HG03520 (cell line): ENCODE measurements around the gene MLNR.

Experiments used
- ATAC-seq: cut with Tn5 transposase; IDR thresholded peaks from one replicate; pipeline ENCODE4 v1.9.1; 2021; ENCODE audit warnings: mild to moderate bottlenecking, moderate library complexity; ENCODE audit not compliant: unreplicated experiment

Gene MLNR, protein sequence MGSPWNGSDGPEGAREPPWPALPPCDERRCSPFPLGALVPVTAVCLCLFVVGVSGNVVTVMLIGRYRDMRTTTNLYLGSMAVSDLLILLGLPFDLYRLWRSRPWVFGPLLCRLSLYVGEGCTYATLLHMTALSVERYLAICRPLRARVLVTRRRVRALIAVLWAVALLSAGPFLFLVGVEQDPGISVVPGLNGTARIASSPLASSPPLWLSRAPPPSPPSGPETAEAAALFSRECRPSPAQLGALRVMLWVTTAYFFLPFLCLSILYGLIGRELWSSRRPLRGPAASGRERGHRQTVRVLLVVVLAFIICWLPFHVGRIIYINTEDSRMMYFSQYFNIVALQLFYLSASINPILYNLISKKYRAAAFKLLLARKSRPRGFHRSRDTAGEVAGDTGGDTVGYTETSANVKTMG

GRCh38 chr13:49220036-49220855 is at the start of gene MLNR:
Gene MLNR, plus strand, starts transcription at chr13:49220338. Its CDS starts 0 bp downstream, at chr13:49220338.
- no peak for ATAC-seq

- ATAC-seq = no peak
Observed at GRCh38 chr13:49171359-49171758, 48.8 kb upstream of the MLNR start.

- ATAC-seq = no peak
Observed at GRCh38 chr13:49183672-49184325, 36.3 kb upstream of the MLNR start.

DNA sequence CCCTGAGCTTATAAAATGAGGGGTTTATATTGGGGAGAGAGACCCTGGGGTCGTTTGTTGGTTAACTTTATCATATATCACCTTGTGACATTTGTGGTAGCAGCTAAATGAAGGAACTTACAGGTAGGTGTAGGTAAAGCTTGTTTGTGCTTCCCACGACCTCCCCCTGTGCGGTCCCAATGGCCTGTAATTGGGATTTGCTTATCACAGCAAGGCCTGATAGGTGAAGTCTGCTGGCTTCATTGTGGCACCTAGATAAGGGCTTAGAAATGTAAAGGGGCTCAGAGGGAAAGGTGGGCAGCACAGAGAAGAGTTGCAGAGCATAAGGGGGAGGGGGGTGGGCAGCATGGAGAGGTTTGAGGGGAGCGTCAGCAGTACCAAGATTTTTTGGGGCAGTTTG is 35.5 kb upstream of the MLNR start:
- ATAC-seq = no peak

- no peak for ATAC-seq
Observed at GRCh38 chr13:49185264-49185663, 34.9 kb upstream of the MLNR start.

- no peak for ATAC-seq
Observed at GRCh38 chr13:49190901-49191300, 29.2 kb upstream of the MLNR start.

GRCh38 chr13:49206641-49207040 is 13.5 kb upstream of the MLNR start:
- no peak for ATAC-seq

GRCh38 chr13:49208619-49209018 is 11.5 kb upstream of the MLNR start:
- ATAC-seq = no peak

DNA sequence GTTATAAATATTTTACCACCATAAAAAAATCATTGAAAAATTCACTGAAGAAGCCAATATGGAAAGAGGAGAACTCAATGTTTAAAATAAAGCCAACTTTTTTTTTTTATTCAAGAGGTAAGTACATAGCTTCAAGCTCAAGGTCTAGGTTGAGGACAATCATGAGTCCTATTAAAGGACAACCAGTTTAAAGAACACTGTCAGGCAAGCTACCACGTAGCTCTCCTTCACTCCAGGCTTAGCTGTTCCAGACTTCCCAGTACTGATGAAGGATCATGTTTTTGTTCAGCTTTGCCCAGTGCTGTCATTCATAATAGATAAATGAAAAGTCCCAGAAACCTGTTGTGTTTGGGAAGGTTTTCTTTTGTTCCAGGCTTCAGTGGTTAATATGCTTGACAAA is 10.0 kb upstream of the MLNR start:
- no peak for ATAC-seq

- ATAC-seq = no peak
Observed at GRCh38 chr13:49210669-49211068, 9.5 kb upstream of the MLNR start.

DNA sequence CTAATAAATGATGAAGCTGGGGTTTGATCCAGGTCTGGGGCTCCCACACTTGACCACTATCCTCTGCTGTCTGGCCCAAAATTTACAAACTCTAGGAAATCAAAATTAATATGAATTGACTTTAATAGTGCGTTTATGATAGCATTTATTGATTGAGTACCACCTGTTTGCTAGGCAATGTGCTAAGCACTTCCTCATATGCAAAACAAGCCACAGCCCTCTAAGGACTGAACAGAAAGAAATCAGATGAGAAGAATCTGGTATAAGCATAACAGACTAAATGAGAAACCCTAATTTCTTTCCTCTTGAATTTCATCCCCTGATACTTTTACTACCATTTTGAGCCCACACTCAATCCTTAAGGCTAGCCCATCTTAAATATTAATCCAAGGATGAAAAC is 6.6 kb upstream of the MLNR start:
- ATAC-seq = no peak

- no peak for ATAC-seq
Observed at GRCh38 chr13:49213997-49214916, 5.9 kb upstream of the MLNR start.

DNA sequence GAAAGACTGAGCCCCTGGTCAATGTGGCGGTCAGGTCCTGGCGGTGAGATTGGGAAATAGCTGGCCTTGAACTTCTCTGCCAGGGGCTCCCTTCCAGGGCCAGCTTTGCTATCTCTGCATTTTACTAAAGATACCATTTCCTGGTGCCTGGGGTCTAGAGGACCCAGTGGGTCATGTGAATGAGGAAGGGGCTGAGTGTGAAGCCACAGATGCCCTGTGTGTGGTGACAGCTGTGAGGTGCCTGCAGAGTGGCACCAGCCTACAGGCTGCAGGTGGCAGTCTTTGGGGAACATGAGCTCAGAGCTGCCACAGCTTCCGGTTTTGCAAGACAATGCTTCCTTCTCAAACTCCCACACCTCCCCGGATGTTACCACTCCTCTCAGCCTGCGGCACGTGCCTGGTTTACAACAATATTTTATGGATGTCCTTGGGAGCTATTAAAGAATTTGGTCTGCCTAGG is 5.2 kb upstream of the MLNR start:
- no peak for ATAC-seq

DNA sequence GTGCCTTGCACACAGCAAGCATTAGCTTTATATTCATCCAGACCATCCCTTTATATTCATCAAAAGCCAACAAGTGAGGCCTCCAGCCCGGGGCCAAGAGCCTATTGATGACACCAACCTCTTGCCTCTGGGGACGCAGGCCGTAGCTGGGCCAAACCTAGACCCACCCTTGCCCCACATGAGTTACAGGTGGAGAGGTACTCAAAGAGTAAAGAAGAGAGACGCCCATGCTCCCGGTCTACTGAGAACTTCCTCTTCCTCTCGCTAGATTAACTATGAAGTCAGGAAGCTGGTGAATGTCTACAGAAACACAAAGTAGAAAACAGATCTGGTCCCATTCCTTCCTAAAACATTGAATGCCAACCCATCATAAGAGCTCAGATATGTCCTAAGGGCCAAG is 3.8 kb upstream of the MLNR start:
- ATAC-seq = no peak

GRCh38 chr13:49217962-49218492 is 2.1 kb upstream of the MLNR start:
- no peak for ATAC-seq

DNA sequence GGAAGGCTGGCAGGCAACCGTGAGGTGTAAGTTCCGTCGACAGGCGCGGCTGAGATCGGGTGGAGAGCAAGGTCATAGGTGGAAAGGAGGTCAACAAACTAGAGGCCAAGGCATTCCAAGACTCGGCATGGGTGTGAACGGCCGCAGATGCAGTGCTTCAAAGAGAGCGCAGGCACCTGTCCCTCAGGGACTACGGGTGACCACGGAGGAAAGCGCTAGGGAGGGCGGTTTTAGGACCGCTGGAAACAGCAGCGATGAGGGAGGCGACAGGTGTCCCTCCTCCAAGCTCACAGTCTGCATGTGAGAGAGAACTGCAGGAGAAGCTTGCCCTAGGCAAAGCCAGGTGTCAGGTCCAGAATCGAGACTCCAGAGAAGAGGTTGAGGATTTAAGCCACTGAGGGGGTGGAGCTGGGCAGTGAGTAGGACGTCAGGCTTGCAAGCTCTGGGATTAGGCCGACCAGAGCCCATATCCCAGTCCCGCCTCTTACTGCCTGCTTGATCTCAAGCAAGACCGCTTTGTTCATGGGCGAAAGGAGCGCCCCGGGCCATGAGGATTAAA is 1.6 kb upstream of the MLNR start:
- no peak for ATAC-seq

DNA sequence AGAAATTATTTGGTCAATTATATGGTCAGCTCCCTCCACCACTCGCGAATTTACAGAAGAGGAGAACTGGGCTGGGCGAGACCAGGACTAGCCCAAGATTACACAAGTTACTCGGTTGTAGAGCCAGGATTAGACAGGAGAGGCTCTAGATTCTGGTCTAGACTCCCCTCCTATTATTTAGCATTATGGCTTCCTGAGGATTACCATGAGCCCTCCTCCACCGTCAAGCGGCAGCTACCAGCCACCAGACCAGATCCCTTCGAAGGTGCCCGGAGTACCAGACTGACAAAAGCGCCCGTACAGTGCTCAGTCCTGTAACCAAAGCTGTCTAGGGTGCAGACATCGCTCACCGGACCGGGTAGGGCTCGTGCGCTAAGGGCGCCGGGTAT is 497 bp upstream of the MLNR start:
- ATAC-seq = no peak

DNA sequence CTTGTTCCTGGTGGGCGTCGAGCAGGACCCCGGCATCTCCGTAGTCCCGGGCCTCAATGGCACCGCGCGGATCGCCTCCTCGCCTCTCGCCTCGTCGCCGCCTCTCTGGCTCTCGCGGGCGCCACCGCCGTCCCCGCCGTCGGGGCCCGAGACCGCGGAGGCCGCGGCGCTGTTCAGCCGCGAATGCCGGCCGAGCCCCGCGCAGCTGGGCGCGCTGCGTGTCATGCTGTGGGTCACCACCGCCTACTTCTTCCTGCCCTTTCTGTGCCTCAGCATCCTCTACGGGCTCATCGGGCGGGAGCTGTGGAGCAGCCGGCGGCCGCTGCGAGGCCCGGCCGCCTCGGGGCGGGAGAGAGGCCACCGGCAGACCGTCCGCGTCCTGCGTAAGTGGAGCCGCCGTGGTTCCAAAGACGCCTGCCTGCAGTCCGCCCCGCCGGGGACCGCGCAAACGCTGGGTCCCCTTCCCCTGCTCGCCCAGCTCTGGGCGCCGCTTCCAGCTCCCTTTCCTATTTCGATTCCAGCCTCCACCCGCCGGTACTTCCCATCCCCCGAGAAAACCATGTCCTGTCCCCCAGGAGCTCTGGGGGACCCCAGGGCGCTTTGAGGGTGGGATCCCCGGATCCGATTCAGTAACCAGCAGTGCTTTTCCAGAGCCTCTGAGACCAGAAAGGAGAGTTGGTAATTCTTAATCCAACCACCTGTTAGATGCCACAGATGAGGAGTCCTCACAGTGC is 885 bp downstream of the MLNR start:
- ATAC-seq = no peak

- ATAC-seq = no peak
Observed at GRCh38 chr13:49221590-49221965, 1.4 kb downstream of the MLNR start.
